HG02759 (cell line): Measurements from ENCODE around the gene LINC00237.

ENCODE experiments used
- ATAC-seq: cut with Tn5 transposase; IDR thresholded peaks from one replicate; pipeline ENCODE4 v1.9.1; 2021; ENCODE audit warnings: mild to moderate bottlenecking, moderate library complexity; ENCODE audit not compliant: unreplicated experiment

Gene LINC00237

GRCh38 chr20:21100578-21101452 is 5.3 kb downstream of the LINC00237 start:
- ATAC-seq: no peak

- ATAC-seq: peak; percentile 42
Observed at GRCh38 chr20:21099751-21100577, 6.2 kb downstream of the LINC00237 start.

- ATAC-seq: no peak
Observed at GRCh38 chr20:21096321-21097043, 9.7 kb downstream of the LINC00237 start.

- no peak for ATAC-seq
Observed at GRCh38 chr20:21092806-21093205, 13.4 kb downstream of the LINC00237 start.

- no peak for ATAC-seq
Observed at GRCh38 chr20:21090721-21091120, 15.4 kb downstream of the LINC00237 start.

GRCh38 chr20:21090111-21090618 is 16.0 kb downstream of the LINC00237 start:
- ATAC-seq: no peak

GRCh38 chr20:21089391-21089790 is 16.8 kb downstream of the LINC00237 start:
- ATAC-seq: no peak

- ATAC-seq: no peak
Observed at GRCh38 chr20:21087862-21088540, 18.2 kb downstream of the LINC00237 start.

- no peak for ATAC-seq
Observed at GRCh38 chr20:21083825-21084325, 22.3 kb downstream of the LINC00237 start.

- ATAC-seq: no peak
Observed at GRCh38 chr20:21082584-21082983, 23.6 kb downstream of the LINC00237 start.

- ATAC-seq: no peak
Observed at GRCh38 chr20:21077809-21078345, 28.3 kb downstream of the LINC00237 start.

GRCh38 chr20:21076073-21076472 is 30.1 kb downstream of the LINC00237 start:
- ATAC-seq: no peak

- ATAC-seq: no peak
Observed at GRCh38 chr20:21075471-21075870, 30.7 kb downstream of the LINC00237 start.

- ATAC-seq: peak; percentile 99
Observed at GRCh38 chr20:21074605-21075336, 31.4 kb downstream of the LINC00237 start.

GRCh38 chr20:21067255-21067654 is 38.9 kb downstream of the LINC00237 start:
- no peak for ATAC-seq

- ATAC-seq: no peak
Observed at GRCh38 chr20:21064924-21065323, 41.2 kb downstream of the LINC00237 start.

GRCh38 chr20:21063276-21063675 is 42.9 kb downstream of the LINC00237 start:
- ATAC-seq: no peak

- ATAC-seq: no peak
Observed at GRCh38 chr20:21053002-21053762, 53.0 kb downstream of the LINC00237 start.

GRCh38 chr20:21052686-21053001 is 53.5 kb downstream of the LINC00237 start:
- ATAC-seq: no peak
